Measurements from ENCODE around the gene KIRREL3. TPM values are rescaled to one million over a fixed set of nuclear protein-coding genes. Genes with fewer than 3 reads are reported as not detected.

Gene KIRREL3
- total RNA-seq, 1 experiment from 2014 or later, result 0.44 TPM

DNA sequence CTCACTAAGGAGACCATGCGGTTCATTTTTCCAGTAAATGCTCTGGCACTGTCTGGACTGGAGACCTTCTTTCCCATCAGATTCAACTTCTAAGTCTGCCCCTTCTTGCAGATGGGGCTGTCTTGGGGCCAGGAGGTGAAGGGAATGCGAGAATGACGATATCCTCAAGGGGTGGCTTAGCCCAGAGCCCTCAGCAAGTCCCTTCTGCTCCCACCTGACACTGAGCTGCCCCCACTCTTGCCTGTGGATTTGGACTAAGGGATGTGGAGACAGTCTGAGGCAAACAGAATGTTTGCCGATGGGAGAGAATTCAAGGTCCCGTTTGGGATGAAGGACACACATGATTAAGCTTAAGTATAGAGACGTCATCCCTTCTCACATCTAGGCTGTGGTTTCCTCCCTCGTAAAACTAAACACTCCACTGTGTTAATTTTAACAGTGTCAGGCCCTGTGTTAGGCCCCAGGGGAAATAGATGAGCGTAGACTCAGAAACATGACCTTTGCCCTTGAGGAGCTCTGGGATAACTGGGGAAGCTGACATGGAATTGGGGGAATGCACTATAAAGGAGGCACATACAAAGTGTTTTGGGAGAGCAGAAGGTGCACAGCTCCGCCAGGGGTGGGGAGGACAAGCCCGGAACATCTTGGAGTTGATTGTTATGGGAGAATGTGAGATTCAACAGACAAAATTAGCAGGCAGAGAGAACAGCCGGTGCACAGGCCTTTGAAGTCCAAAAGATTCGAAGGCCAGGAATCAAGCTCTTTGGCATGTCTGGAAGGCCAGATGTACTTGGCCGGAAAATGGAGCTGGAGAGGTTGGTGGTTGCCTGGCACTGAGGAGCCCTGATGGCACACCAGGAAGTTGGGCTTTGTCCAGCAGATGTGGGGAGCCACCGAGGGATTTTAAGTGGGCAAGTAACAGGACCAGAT lies 573.5 kb downstream of the KIRREL3 start:
- POLR2A ChIA-PET (ENCODE audit: unreplicated experiment), result no interaction called here
- ATAC-seq, result no peak
- intact Hi-C loops (cut with micrococcal nuclease), result no loop called here

GRCh38 chr11:126426106-126426505 lies 574.5 kb downstream of the KIRREL3 start:
- ATAC-seq (no peak), DNase-seq (peak; percentile 42)
- peaks cover 10% of the 10 kb centered on the region for H3K4me1 ChIP-seq (ENCODE audit: insufficient read depth, low read length)
- H3K36me3 ChIP-seq (ENCODE audit: low read depth, low read length), result no peaks in the 10 kb centered on the region; the same call in 1 of the 2 replicates
- H3K27me3 ChIP-seq (ENCODE audit: low read length), result no peaks in the 10 kb centered on the region
- no peak overlapping the region for H3K4me3 ChIP-seq (ENCODE audit: low read length)
- POLR2A ChIA-PET (ENCODE audit: unreplicated experiment), result no interaction called here
- H3F3A ChIP-seq (ENCODE audit: low read length, unreplicated experiment), result no peaks in the 10 kb centered on the region
- no peaks in the 10 kb centered on the region for H3K9me2 ChIP-seq (replicated peaks; ENCODE audit: low read length)
- no peak overlapping the region for H3K9ac ChIP-seq (ENCODE audit: low read length)
- no peak overlapping the region for H2AFZ ChIP-seq (ENCODE audit: low read length)
- no peaks in the 10 kb centered on the region for H3K79me2 ChIP-seq (ENCODE audit: low read length)
- no peaks in the 10 kb centered on the region for H4K20me1 ChIP-seq (ENCODE audit: low read length)
- H3K27ac ChIP-seq (ENCODE audit: low read length), result no peak overlapping the region
- no peak overlapping the region for H3K4me2 ChIP-seq (ENCODE audit: low read length)
- CTCF ChIA-PET, result no interaction called here
- TF ChIP-seq EZH2 (IDR thresholded peaks at IDR 0.05; ENCODE audit: low read length, unreplicated experiment) (no peak), CTCF (conservative IDR thresholded peaks at IDR 0.05; ENCODE audit: low read depth, low read length) (no peak), EZH2phosphoT487 (IDR thresholded peaks at IDR 0.05; ENCODE audit: borderline replicate concordance, low read length) (no peak)
- intact Hi-C loops (cut with micrococcal nuclease), result no loop called here
- no peaks in the 10 kb centered on the region for H3K9me3 ChIP-seq (ENCODE audit: low read length)
- BruUV-seq (replicated peaks), result no TSS peak

More for the DNA sequence above, 573.5 kb downstream of the KIRREL3 start:
- Histone ChIP-seq H3K79me2 (ENCODE audit: low read length) (no peaks in the 10 kb centered on the region), H4K20me1 (ENCODE audit: low read length) (no peaks in the 10 kb centered on the region), H3K27me3 (ENCODE audit: low read length) (no peaks in the 10 kb centered on the region), H3K27ac (ENCODE audit: low read length) (peak overlapping the region; percentile 10; the same call in 1 of the 2 replicates), H3K4me1 (ENCODE audit: insufficient read depth, low read length) (peaks cover 19% of the 10 kb centered on the region), H3K4me2 (ENCODE audit: low read length) (no peak overlapping the region), H3K4me3 (ENCODE audit: low read length) (no peak overlapping the region), H3K36me3 (ENCODE audit: low read depth, low read length) (no peaks in the 10 kb centered on the region), H3K9me2 (replicated peaks; ENCODE audit: low read length) (no peaks in the 10 kb centered on the region), H2AFZ (ENCODE audit: low read length) (no peak overlapping the region), H3K9ac (ENCODE audit: low read length) (no peak overlapping the region), H3F3A (ENCODE audit: low read length, unreplicated experiment) (no peaks in the 10 kb centered on the region), H3K9me3 (ENCODE audit: low read length) (no peaks in the 10 kb centered on the region)
- DNase-seq, result no peak
- TF ChIP-seq CTCF (conservative IDR thresholded peaks at IDR 0.05; ENCODE audit: low read depth, low read length), result no peak
- TF ChIP-seq EZH2 (IDR thresholded peaks at IDR 0.05; ENCODE audit: low read length, unreplicated experiment), result no peak
- TF ChIP-seq EZH2phosphoT487 (IDR thresholded peaks at IDR 0.05; ENCODE audit: borderline replicate concordance, low read length), result no peak
- CTCF ChIA-PET, result interaction anchor here (0.6 kb wide), 1 partner anchor 23 kb away, joined by 3 read pairs; no protein-coding TSS in a partner anchor
- no TSS peak for BruUV-seq (replicated peaks)

All from PC-3 (cell line).